HG02588 (cell line): ENCODE data around the gene SAG.

Experiments used
- ATAC-seq: cut with Tn5 transposase; IDR thresholded peaks from one replicate; pipeline ENCODE4 v1.9.1; 2021; ENCODE audit warnings: mild to moderate bottlenecking, moderate library complexity; ENCODE audit not compliant: unreplicated experiment

The SAG gene

GRCh38 chr2:233353769-233354499 is 46.3 kb downstream of the SAG start, which contains the start of gene DGKD:
DGKD (plus strand) TSS chr2:233354494; CDS start chr2:233354519, 25 bp downstream.
- ATAC-seq, result peak; percentile 44

- ATAC-seq, result peak; percentile 42
These were observed 46.9 kb downstream of the SAG start for GRCh38 chr2:233354500-233354924.

- peak; percentile 13 for ATAC-seq
These were observed 47.5 kb downstream of the SAG start for GRCh38 chr2:233354971-233355574.

- ATAC-seq, result no peak
These were observed 48.3 kb downstream of the SAG start for GRCh38 chr2:233355916-233356315.

- no peak for ATAC-seq
These were observed 49.1 kb downstream of the SAG start for GRCh38 chr2:233356546-233357308.

GRCh38 chr2:233358335-233358734 is 50.7 kb downstream of the SAG start:
- no peak for ATAC-seq

GRCh38 chr2:233358947-233359346 is 51.3 kb downstream of the SAG start:
- ATAC-seq, result no peak

GRCh38 chr2:233359823-233360222 is 52.2 kb downstream of the SAG start:
- ATAC-seq, result no peak

GRCh38 chr2:233360771-233361176 is 53.2 kb downstream of the SAG start:
- ATAC-seq, result no peak

- ATAC-seq, result no peak
These were observed 53.7 kb downstream of the SAG start for GRCh38 chr2:233361297-233361696.

GRCh38 chr2:233362742-233363141 is 55.1 kb downstream of the SAG start:
- ATAC-seq, result no peak

- no peak for ATAC-seq
These were observed 56.2 kb downstream of the SAG start for GRCh38 chr2:233363744-233364235.

- ATAC-seq, result no peak
These were observed 58.4 kb downstream of the SAG start for GRCh38 chr2:233365861-233366520.

- no peak for ATAC-seq
These were observed 60.0 kb downstream of the SAG start for GRCh38 chr2:233367586-233367985.

GRCh38 chr2:233368756-233369155 is 61.1 kb downstream of the SAG start:
- ATAC-seq, result no peak

GRCh38 chr2:233369462-233369861 is 61.8 kb downstream of the SAG start:
- no peak for ATAC-seq

GRCh38 chr2:233369897-233370685 is 62.5 kb downstream of the SAG start:
- no peak for ATAC-seq

GRCh38 chr2:233371641-233372040 is 64.0 kb downstream of the SAG start:
- no peak for ATAC-seq

- no peak for ATAC-seq
These were observed 65.2 kb downstream of the SAG start for GRCh38 chr2:233372855-233373254.

- ATAC-seq, result no peak
These were observed 65.7 kb downstream of the SAG start for GRCh38 chr2:233373316-233373715.
